ENCODE measurements around the gene MCF2. TPM values are rescaled to one million over a fixed set of nuclear protein-coding genes. Genes with fewer than 3 reads are reported as not detected.

MCF2 gene
- total and polyA plus RNA-seq, 2 donors from 2014 or later = 0.85 to 2.2 TPM

GRCh38 chrX:139554991-139555675, 152.8 kb downstream of the MCF2 start:
- intact Hi-C loops (cut with DNase I) = no loop called here

GRCh38 chrX:139554376-139554775, 153.6 kb downstream of the MCF2 start:
- Histone ChIP-seq H3K4me1 (ENCODE audit: control insufficient read depth in 2 of 3, insufficient read depth in 2 of 3, low read depth in 1 of 3, low read length in 3 of 3) (no peaks in the 10 kb centered on the region), H3K4me3 (ENCODE audit: low read length in 3 of 3) (no peak overlapping the region), H3K36me3 (ENCODE audit: control insufficient read depth in 2 of 3, insufficient read depth in 3 of 3, low read length in 3 of 3) (no peaks in the 10 kb centered on the region), H3K27me3 (ENCODE audit: control insufficient read depth, insufficient read depth, low read length) (no peaks in the 10 kb centered on the region), H3K9me3 (ENCODE audit: control insufficient read depth in 2 of 3, insufficient read depth in 1 of 3, low read length in 3 of 3) (no peaks in the 10 kb centered on the region), H3K9ac (ENCODE audit: low read length in 3 of 3) (no peak overlapping the region), H3K27ac (ENCODE audit: low read depth in 2 of 2, low read length in 2 of 2) (no peak overlapping the region)
- TF ChIP-seq CTCF (IDR thresholded peaks at IDR 0.05; ENCODE audit: borderline replicate concordance, extremely low read depth, insufficient read depth) = no peak
- no peak for DNase-seq
- intact Hi-C loops (cut with DNase I) = no loop called here
- no peak for FAIRE-seq

More at GRCh38 chrX:139554991-139555675, 152.8 kb downstream of the MCF2 start:
- Histone ChIP-seq H3K4me3 (ENCODE audit: low read length in 3 of 3) (no peak overlapping the region), H3K9ac (ENCODE audit: low read length in 3 of 3) (no peak overlapping the region), H3K4me1 (ENCODE audit: control insufficient read depth in 2 of 3, insufficient read depth in 2 of 3, low read depth in 1 of 3, low read length in 3 of 3) (no peaks in the 10 kb centered on the region), H3K27ac (ENCODE audit: low read depth in 2 of 2, low read length in 2 of 2) (no peak overlapping the region), H3K36me3 (ENCODE audit: control insufficient read depth in 2 of 3, insufficient read depth in 3 of 3, low read length in 3 of 3) (no peaks in the 10 kb centered on the region), H3K27me3 (ENCODE audit: control insufficient read depth, insufficient read depth, low read length) (no peaks in the 10 kb centered on the region), H3K9me3 (ENCODE audit: control insufficient read depth in 2 of 3, insufficient read depth in 1 of 3, low read length in 3 of 3) (no peaks in the 10 kb centered on the region)
- DNase-seq (peak in 1 of 5 donors; percentile 69), FAIRE-seq (no peak)
- TF ChIP-seq CTCF (IDR thresholded peaks at IDR 0.05; ENCODE audit: borderline replicate concordance, extremely low read depth, insufficient read depth) = no peak

GRCh38 chrX:139544591-139544990, 163.4 kb downstream of the MCF2 start:
- Histone ChIP-seq H3K9ac (ENCODE audit: low read length in 3 of 3) (no peak overlapping the region), H3K4me3 (ENCODE audit: low read length in 3 of 3) (no peak overlapping the region), H3K27me3 (ENCODE audit: control insufficient read depth, insufficient read depth, low read length) (no peaks in the 10 kb centered on the region), H3K27ac (ENCODE audit: low read depth in 2 of 2, low read length in 2 of 2) (no peak overlapping the region), H3K36me3 (ENCODE audit: control insufficient read depth in 2 of 3, insufficient read depth in 3 of 3, low read length in 3 of 3) (no peaks in the 10 kb centered on the region), H3K9me3 (ENCODE audit: control insufficient read depth in 2 of 3, insufficient read depth in 1 of 3, low read length in 3 of 3) (no peaks in the 10 kb centered on the region), H3K4me1 (ENCODE audit: control insufficient read depth in 2 of 3, insufficient read depth in 2 of 3, low read depth in 1 of 3, low read length in 3 of 3) (no peaks in the 10 kb centered on the region)
- FAIRE-seq (no peak), DNase-seq (no peak)
- no peak for TF ChIP-seq CTCF (IDR thresholded peaks at IDR 0.05; ENCODE audit: borderline replicate concordance, extremely low read depth, insufficient read depth)
- intact Hi-C loops (cut with DNase I) = no loop called here

GRCh38 chrX:139543920-139544319, 164.0 kb downstream of the MCF2 start:
- no peak for TF ChIP-seq CTCF (IDR thresholded peaks at IDR 0.05; ENCODE audit: borderline replicate concordance, extremely low read depth, insufficient read depth)
- FAIRE-seq = no peak
- intact Hi-C loops (cut with DNase I) = no loop called here

More at GRCh38 chrX:139543920-139544319, 164.0 kb downstream of the MCF2 start:
- Histone ChIP-seq H3K9me3 (ENCODE audit: control insufficient read depth in 2 of 3, insufficient read depth in 1 of 3, low read length in 3 of 3) (no peaks in the 10 kb centered on the region), H3K4me3 (ENCODE audit: low read length in 3 of 3) (no peak overlapping the region), H3K27ac (ENCODE audit: low read depth in 2 of 2, low read length in 2 of 2) (no peak overlapping the region), H3K27me3 (ENCODE audit: control insufficient read depth, insufficient read depth, low read length) (no peaks in the 10 kb centered on the region), H3K4me1 (ENCODE audit: control insufficient read depth in 2 of 3, insufficient read depth in 2 of 3, low read depth in 1 of 3, low read length in 3 of 3) (no peaks in the 10 kb centered on the region), H3K36me3 (ENCODE audit: control insufficient read depth in 2 of 3, insufficient read depth in 3 of 3, low read length in 3 of 3) (no peaks in the 10 kb centered on the region), H3K9ac (ENCODE audit: low read length in 3 of 3) (no peak overlapping the region)
- no peak for DNase-seq
